ENCODE data around the gene NCOA1. TPM values are rescaled to one million over a fixed set of nuclear protein-coding genes. Genes with fewer than 3 reads are reported as not detected.

The NCOA1 gene
- total and polyA plus RNA-seq, 10 of the 15 experiments (the other 5 are each of a cell fraction or from before 2014, with no cell fraction given): 1.8 to 35.6 (median 6.1) TPM

DNA sequence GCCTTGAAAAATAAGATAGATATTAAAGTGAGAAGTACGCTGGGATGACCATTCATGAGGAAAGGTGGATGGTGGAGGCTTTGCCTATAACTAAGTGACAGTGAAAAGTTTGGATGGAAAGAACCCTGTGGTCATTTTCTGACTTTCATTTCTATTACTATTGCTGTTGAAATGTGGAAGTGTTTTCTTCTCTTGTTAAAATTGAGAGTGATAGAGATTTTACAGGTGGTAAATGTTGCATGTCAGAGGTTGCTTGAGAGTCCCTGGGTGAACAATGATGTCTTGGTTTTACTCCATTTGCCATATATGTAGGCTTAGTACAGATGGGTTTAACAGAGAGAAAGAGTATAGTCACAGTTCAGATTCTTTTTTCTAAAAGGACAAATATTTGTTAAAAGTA, 18.4 kb downstream of the NCOA1 start (continued):
- peak; percentile 37; the same call in 1 of the 2 replicates for TF ChIP-seq MTA3 (IDR thresholded peaks at IDR 0.05; ENCODE audit: borderline replicate concordance, low read length)
- TF ChIP-seq MEF2A (IDR thresholded peaks at IDR 0.05; ENCODE audit: insufficient read depth, low read depth, low read length): no peak
- TF ChIP-seq, protein P1, sequence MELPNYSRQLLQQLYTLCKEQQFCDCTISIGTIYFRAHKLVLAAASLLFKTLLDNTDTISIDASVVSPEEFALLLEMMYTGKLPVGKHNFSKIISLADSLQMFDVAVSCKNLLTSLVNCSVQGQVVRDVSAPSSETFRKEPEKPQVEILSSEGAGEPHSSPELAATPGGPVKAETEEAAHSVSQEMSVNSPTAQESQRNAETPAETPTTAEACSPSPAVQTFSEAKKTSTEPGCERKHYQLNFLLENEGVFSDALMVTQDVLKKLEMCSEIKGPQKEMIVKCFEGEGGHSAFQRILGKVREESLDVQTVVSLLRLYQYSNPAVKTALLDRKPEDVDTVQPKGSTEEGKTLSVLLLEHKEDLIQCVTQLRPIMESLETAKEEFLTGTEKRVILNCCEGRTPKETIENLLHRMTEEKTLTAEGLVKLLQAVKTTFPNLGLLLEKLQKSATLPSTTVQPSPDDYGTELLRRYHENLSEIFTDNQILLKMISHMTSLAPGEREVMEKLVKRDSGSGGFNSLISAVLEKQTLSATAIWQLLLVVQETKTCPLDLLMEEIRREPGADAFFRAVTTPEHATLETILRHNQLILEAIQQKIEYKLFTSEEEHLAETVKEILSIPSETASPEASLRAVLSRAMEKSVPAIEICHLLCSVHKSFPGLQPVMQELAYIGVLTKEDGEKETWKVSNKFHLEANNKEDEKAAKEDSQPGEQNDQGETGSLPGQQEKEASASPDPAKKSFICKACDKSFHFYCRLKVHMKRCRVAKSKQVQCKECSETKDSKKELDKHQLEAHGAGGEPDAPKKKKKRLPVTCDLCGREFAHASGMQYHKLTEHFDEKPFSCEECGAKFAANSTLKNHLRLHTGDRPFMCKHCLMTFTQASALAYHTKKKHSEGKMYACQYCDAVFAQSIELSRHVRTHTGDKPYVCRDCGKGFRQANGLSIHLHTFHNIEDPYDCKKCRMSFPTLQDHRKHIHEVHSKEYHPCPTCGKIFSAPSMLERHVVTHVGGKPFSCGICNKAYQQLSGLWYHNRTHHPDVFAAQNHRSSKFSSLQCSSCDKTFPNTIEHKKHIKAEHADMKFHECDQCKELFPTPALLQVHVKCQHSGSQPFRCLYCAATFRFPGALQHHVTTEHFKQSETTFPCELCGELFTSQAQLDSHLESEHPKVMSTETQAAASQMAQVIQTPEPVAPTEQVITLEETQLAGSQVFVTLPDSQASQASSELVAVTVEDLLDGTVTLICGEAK (IDR thresholded peaks at IDR 0.05; ENCODE audit: borderline replicate concordance): no peak
- TF ChIP-seq SMARCA5 (IDR thresholded peaks at IDR 0.05): no peak
- TF ChIP-seq HSF1 (IDR thresholded peaks at IDR 0.05; ENCODE audit: low read depth, low read length): no peak
- peak; percentile 65; the same call in 1 of the 2 replicates for TF ChIP-seq MTA2 (IDR thresholded peaks at IDR 0.05; ENCODE audit: low read depth)
- TF ChIP-seq KAT2A (conservative IDR thresholded peaks at IDR 0.05; ENCODE audit: control insufficient read depth, low read depth, low read length): no peak
- no peak for TF ChIP-seq FOS (IDR thresholded peaks at IDR 0.05; ENCODE audit: borderline replicate concordance, extremely low read depth, insufficient read length)
- TF ChIP-seq NFYA (IDR thresholded peaks at IDR 0.05; ENCODE audit: borderline replicate concordance, low read depth, low read length): no peak
- TF ChIP-seq, protein P2, sequence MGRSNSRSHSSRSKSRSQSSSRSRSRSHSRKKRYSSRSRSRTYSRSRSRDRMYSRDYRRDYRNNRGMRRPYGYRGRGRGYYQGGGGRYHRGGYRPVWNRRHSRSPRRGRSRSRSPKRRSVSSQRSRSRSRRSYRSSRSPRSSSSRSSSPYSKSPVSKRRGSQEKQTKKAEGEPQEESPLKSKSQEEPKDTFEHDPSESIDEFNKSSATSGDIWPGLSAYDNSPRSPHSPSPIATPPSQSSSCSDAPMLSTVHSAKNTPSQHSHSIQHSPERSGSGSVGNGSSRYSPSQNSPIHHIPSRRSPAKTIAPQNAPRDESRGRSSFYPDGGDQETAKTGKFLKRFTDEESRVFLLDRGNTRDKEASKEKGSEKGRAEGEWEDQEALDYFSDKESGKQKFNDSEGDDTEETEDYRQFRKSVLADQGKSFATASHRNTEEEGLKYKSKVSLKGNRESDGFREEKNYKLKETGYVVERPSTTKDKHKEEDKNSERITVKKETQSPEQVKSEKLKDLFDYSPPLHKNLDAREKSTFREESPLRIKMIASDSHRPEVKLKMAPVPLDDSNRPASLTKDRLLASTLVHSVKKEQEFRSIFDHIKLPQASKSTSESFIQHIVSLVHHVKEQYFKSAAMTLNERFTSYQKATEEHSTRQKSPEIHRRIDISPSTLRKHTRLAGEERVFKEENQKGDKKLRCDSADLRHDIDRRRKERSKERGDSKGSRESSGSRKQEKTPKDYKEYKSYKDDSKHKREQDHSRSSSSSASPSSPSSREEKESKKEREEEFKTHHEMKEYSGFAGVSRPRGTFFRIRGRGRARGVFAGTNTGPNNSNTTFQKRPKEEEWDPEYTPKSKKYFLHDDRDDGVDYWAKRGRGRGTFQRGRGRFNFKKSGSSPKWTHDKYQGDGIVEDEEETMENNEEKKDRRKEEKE (IDR thresholded peaks at IDR 0.05): no peak
- TF ChIP-seq IKZF2 (IDR thresholded peaks at IDR 0.05): peak; percentile 78
- TF ChIP-seq JUND (IDR thresholded peaks at IDR 0.05; ENCODE audit: low read depth, low read length): no peak
- no peak for TF ChIP-seq SREBF1 (IDR thresholded peaks at IDR 0.05; ENCODE audit: low read length)
- TF ChIP-seq, protein P3, sequence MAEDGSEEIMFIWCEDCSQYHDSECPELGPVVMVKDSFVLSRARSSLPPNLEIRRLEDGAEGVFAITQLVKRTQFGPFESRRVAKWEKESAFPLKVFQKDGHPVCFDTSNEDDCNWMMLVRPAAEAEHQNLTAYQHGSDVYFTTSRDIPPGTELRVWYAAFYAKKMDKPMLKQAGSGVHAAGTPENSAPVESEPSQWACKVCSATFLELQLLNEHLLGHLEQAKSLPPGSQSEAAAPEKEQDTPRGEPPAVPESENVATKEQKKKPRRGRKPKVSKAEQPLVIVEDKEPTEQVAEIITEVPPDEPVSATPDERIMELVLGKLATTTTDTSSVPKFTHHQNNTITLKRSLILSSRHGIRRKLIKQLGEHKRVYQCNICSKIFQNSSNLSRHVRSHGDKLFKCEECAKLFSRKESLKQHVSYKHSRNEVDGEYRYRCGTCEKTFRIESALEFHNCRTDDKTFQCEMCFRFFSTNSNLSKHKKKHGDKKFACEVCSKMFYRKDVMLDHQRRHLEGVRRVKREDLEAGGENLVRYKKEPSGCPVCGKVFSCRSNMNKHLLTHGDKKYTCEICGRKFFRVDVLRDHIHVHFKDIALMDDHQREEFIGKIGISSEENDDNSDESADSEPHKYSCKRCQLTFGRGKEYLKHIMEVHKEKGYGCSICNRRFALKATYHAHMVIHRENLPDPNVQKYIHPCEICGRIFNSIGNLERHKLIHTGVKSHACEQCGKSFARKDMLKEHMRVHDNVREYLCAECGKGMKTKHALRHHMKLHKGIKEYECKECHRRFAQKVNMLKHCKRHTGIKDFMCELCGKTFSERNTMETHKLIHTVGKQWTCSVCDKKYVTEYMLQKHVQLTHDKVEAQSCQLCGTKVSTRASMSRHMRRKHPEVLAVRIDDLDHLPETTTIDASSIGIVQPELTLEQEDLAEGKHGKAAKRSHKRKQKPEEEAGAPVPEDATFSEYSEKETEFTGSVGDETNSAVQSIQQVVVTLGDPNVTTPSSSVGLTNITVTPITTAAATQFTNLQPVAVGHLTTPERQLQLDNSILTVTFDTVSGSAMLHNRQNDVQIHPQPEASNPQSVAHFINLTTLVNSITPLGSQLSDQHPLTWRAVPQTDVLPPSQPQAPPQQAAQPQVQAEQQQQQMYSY (CRISPR knock-in tag; IDR thresholded peaks at IDR 0.05): no peak
- peak; percentile 10; the same call in 1 of the 2 replicates for TF ChIP-seq PAX5 (IDR thresholded peaks at IDR 0.05; ENCODE audit: borderline replicate concordance, low read depth, low read length)
- no peak for TF ChIP-seq SIX5 (IDR thresholded peaks at IDR 0.05; ENCODE audit: low read depth, low read length, severe bottlenecking)
- TF ChIP-seq JUNB (IDR thresholded peaks at IDR 0.05): peak; percentile 69
- TF ChIP-seq RCOR1 (conservative IDR thresholded peaks at IDR 0.05; ENCODE audit: low read depth, low read length): no peak

Measured in GM12878 (cell line).